SK-N-SH treated with all-trans-retinoic acid at 6 μM for 48 hours (cell line): ENCODE data around the gene NXN.

Source experiments
- CSDC2 ChIP-seq: fragments of 250-450 bp; sonication (Bioruptor Pico); IDR thresholded peaks from 2 replicates; pipeline ENCODE4 v1.5.0; 2020; ENCODE audit warnings: mild to moderate bottlenecking, moderate library complexity
- ISL1 ChIP-seq: fragments of 250-450 bp; sonication (Bioruptor Pico); IDR thresholded peaks from 2 replicates; pipeline ENCODE4 v2.1.2; 2022; ENCODE audit warnings: mild to moderate bottlenecking, moderate library complexity
- OSR1 ChIP-seq: fragments of 250-450 bp; sonication (Bioruptor Pico); IDR thresholded peaks from 2 replicates; pipeline ENCODE4 v1.8.0; 2022; ENCODE audit warnings: moderate library complexity, mild to moderate bottlenecking, inconsistent platforms
- TOX ChIP-seq: fragments of 250-450 bp; sonication (Bioruptor Pico); IDR thresholded peaks from 2 replicates; pipeline ENCODE4 v1.8.0; 2021; ENCODE audit warnings: mild to moderate bottlenecking, moderate library complexity, borderline replicate concordance
- ZNF565 ChIP-seq: fragments of 450-650 bp; formaldehyde crosslinking; conservative IDR thresholded peaks from 2 replicates; pipeline ENCODE4 v1.5.0; 2020; ENCODE audit warnings: low read depth, mild to moderate bottlenecking, moderate library complexity
- ZNF8 ChIP-seq: fragments of 450-650 bp; formaldehyde crosslinking; IDR thresholded peaks from 2 replicates; pipeline ENCODE4 v1.5.0; 2020; ENCODE audit warnings: mild to moderate bottlenecking, moderate library complexity
- TF ChIP-seq, protein P1 (sequence below): fragments of 250-450 bp; sonication (Bioruptor Pico); IDR thresholded peaks from 2 replicates; pipeline ENCODE4 v1.8.0; 2020; ENCODE audit warnings: mild to moderate bottlenecking, moderate library complexity, borderline replicate concordance
- TF ChIP-seq, protein P2 (sequence below): fragments of 250-450 bp; sonication (Bioruptor Pico); IDR thresholded peaks from 2 replicates; pipeline ENCODE4 v1.5.1; 2021; ENCODE audit warnings: mild to moderate bottlenecking, moderate library complexity
- TF ChIP-seq, protein P3 (sequence below): fragments of 250-450 bp; sonication (Bioruptor Pico); IDR thresholded peaks from 2 replicates; pipeline ENCODE4 v1.5.1; 2020; ENCODE audit warnings: low read depth, mild to moderate bottlenecking, moderate library complexity

DNA sequence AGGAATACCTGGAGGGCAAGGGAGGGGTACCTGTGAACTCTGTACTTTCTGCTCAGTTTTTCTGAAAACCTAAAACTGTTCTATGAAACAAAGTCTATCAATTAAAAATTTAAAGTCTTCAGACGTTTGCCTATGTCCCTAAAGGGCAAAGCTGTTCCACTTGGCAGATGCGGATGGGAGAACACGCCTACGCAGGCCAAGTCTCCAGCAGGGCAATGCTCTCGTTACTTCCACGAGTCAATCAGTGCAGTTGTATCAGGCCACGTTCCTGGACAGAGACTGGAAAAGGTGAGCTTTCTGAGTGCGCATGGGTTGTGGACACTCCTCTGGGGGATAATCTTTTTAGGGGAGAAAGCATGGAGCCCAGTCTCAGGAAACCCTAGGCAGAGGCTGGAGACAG lies 86.6 kb downstream of the NXN start:
- TF ChIP-seq TOX (CRISPR knock-in tag) = no peak
- TF ChIP-seq OSR1 = no peak
- no peak for TF ChIP-seq ISL1 (CRISPR knock-in tag)
- TF ChIP-seq, protein P1, sequence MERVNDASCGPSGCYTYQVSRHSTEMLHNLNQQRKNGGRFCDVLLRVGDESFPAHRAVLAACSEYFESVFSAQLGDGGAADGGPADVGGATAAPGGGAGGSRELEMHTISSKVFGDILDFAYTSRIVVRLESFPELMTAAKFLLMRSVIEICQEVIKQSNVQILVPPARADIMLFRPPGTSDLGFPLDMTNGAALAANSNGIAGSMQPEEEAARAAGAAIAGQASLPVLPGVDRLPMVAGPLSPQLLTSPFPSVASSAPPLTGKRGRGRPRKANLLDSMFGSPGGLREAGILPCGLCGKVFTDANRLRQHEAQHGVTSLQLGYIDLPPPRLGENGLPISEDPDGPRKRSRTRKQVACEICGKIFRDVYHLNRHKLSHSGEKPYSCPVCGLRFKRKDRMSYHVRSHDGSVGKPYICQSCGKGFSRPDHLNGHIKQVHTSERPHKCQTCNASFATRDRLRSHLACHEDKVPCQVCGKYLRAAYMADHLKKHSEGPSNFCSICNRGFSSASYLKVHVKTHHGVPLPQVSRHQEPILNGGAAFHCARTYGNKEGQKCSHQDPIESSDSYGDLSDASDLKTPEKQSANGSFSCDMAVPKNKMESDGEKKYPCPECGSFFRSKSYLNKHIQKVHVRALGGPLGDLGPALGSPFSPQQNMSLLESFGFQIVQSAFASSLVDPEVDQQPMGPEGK (CRISPR knock-in tag) = no peak
- no peak for TF ChIP-seq ZNF8
- no peak for TF ChIP-seq ZNF565
- no peak for TF ChIP-seq CSDC2 (CRISPR knock-in tag)
- TF ChIP-seq, protein P2, sequence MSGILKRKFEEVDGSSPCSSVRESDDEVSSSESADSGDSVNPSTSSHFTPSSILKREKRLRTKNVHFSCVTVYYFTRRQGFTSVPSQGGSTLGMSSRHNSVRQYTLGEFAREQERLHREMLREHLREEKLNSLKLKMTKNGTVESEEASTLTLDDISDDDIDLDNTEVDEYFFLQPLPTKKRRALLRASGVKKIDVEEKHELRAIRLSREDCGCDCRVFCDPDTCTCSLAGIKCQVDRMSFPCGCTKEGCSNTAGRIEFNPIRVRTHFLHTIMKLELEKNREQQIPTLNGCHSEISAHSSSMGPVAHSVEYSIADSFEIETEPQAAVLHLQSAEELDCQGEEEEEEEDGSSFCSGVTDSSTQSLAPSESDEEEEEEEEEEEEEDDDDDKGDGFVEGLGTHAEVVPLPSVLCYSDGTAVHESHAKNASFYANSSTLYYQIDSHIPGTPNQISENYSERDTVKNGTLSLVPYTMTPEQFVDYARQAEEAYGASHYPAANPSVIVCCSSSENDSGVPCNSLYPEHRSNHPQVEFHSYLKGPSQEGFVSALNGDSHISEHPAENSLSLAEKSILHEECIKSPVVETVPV (CRISPR knock-in tag) = no peak
- TF ChIP-seq, protein P3, sequence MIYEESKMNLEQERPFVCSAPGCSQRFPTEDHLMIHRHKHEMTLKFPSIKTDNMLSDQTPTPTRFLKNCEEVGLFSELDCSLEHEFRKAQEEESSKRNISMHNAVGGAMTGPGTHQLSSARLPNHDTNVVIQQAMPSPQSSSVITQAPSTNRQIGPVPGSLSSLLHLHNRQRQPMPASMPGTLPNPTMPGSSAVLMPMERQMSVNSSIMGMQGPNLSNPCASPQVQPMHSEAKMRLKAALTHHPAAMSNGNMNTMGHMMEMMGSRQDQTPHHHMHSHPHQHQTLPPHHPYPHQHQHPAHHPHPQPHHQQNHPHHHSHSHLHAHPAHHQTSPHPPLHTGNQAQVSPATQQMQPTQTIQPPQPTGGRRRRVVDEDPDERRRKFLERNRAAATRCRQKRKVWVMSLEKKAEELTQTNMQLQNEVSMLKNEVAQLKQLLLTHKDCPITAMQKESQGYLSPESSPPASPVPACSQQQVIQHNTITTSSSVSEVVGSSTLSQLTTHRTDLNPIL (CRISPR knock-in tag) = no peak
